HEK293T (cell line): ENCODE data around the gene RPA1.
A peak's percentile ranks its signal among the peaks of the same experiment; 100 is the strongest.

Source experiments
- CTCF ChIA-PET: fragments of 350-600 bp; formaldehyde crosslinking; extraction: SDS; loops from one replicate; lab custom pipeline; 2021; ENCODE audit warnings: antibody characterized with exemption, inconsistent platforms; lab: Yijun Ruan, JAX
- POLR2A ChIA-PET: fragments of 350-600 bp; formaldehyde crosslinking; extraction: SDS; loops from one replicate; lab custom pipeline; 2020; ENCODE audit warnings: antibody characterized with exemption, inconsistent platforms; lab: Yijun Ruan, JAX
- DNase-seq: peaks from one replicate; pipeline ENCODE4 v3.0.0; 2012; ENCODE audit warnings: mixed read lengths; ENCODE audit errors: extremely low spot score
- ARNT ChIP-seq: fragments of 450-650 bp; IDR thresholded peaks from 2 replicates; pipeline ENCODE4 v1.6.1; 2017; ENCODE audit warnings: mild to moderate bottlenecking
- BHLHE40 ChIP-seq: fragments of 450-650 bp; IDR thresholded peaks from 2 replicates; pipeline ENCODE4 v1.6.1; 2016; ENCODE audit warnings: mild to moderate bottlenecking, moderate library complexity, borderline replicate concordance
- CTBP1 ChIP-seq: fragments of 450-650 bp; IDR thresholded peaks from 2 replicates; pipeline ENCODE4 v1.6.1; 2016; ENCODE audit warnings: borderline replicate concordance
- ELF4 ChIP-seq: fragments of 450-650 bp; IDR thresholded peaks from 2 replicates; pipeline ENCODE4 v1.6.1; 2017; ENCODE audit warnings: antibody characterized with exemption
- FOXA1 ChIP-seq: fragments of 450-650 bp; IDR thresholded peaks from 2 replicates; pipeline ENCODE4 v1.6.1; 2016; ENCODE audit warnings: mild to moderate bottlenecking
- FOXK2 ChIP-seq: fragments of 450-650 bp; IDR thresholded peaks from 2 replicates; pipeline ENCODE4 v1.6.1; 2016; ENCODE audit warnings: mild to moderate bottlenecking
- FOXM1 ChIP-seq: fragments of 450-650 bp; IDR thresholded peaks from 2 replicates; pipeline ENCODE4 v1.6.1; 2017; ENCODE audit warnings: mild to moderate bottlenecking, borderline replicate concordance
- HDGF ChIP-seq: fragments of 450-650 bp; IDR thresholded peaks from 2 replicates; pipeline ENCODE4 v1.6.1; 2017; ENCODE audit warnings: antibody characterized with exemption, borderline replicate concordance
- L3MBTL2 ChIP-seq: fragments of 450-650 bp; conservative IDR thresholded peaks from 2 replicates; pipeline ENCODE4 v1.6.1; 2016; ENCODE audit warnings: mild to moderate bottlenecking
- LEF1 ChIP-seq: fragments of 450-650 bp; IDR thresholded peaks from 2 replicates; pipeline ENCODE4 v1.6.1; 2017; ENCODE audit warnings: mild to moderate bottlenecking, borderline replicate concordance
- NFRKB ChIP-seq: fragments of 450-650 bp; IDR thresholded peaks from 2 replicates; pipeline ENCODE4 v1.6.1; 2016; ENCODE audit warnings: mild to moderate bottlenecking, moderate library complexity
- SP1 ChIP-seq: fragments of 450-650 bp; IDR thresholded peaks from 2 replicates; pipeline ENCODE4 v1.6.1; 2017
- SUZ12 ChIP-seq: fragments of 450-650 bp; IDR thresholded peaks from 2 replicates; pipeline ENCODE4 v1.6.1; 2016; ENCODE audit warnings: mild to moderate bottlenecking
- TARDBP ChIP-seq: fragments of 450-650 bp; IDR thresholded peaks from 2 replicates; pipeline ENCODE4 v1.6.1; 2016
- ZNF384 ChIP-seq: fragments of 450-650 bp; IDR thresholded peaks from 2 replicates; pipeline ENCODE4 v1.6.1; 2016
- TF ChIP-seq, protein P1 (sequence below): fragments of 450-650 bp; IDR thresholded peaks from 2 replicates; pipeline ENCODE4 v1.6.1; 2016

The RPA1 gene

GRCh38 chr17:1829592-1830257 is at the start of gene RPA1, which contains the start of gene SMYD4:
RPA1 (plus strand) TSS chr17:1830005; CDS start chr17:1830094, 89 bp downstream.
SMYD4 (minus strand) TSS chr17:1829902; CDS start chr17:1827994, 1,908 bp downstream.
- ChIA-PET POLR2A (interaction anchor here (0.6 to 2.6 kb wide), 21 partner anchors 8 to 199 kb away, joined by 3 to 29 read pairs (median 4); partner anchors contain the start of gene SERPINF1), CTCF (interaction anchor here (0.6 kb wide), 1 partner anchor 137 kb away, joined by 4 read pairs; no protein-coding TSS in a partner anchor)
- DNase-seq: peak; percentile 97
- TF ChIP-seq LEF1 (0 out of 2 replicates have a peak, but pooled peaks have one; percentile 41), L3MBTL2 (peak; percentile 56; the same call in 1 of the 2 replicates), BHLHE40 (no peak)

- CTCF ChIA-PET: interaction anchor here (0.7 kb wide), 1 partner anchor 43 kb away, joined by 3 read pairs; no protein-coding TSS in a partner anchor
- TF ChIP-seq HDGF (no peak), FOXM1 (no peak), L3MBTL2 (no peak)
- TF ChIP-seq, protein P1, sequence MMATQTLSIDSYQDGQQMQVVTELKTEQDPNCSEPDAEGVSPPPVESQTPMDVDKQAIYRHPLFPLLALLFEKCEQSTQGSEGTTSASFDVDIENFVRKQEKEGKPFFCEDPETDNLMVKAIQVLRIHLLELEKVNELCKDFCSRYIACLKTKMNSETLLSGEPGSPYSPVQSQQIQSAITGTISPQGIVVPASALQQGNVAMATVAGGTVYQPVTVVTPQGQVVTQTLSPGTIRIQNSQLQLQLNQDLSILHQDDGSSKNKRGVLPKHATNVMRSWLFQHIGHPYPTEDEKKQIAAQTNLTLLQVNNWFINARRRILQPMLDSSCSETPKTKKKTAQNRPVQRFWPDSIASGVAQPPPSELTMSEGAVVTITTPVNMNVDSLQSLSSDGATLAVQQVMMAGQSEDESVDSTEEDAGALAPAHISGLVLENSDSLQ: no peak
- POLR2A ChIA-PET: interaction anchor here (1.0 kb wide), 1 partner anchor 9 kb away, joined by 3 read pairs; no protein-coding TSS in a partner anchor
- DNase-seq: no peak
These were observed 47.6 kb upstream of the RPA1 start for GRCh38 chr17:1782171-1782567.

GRCh38 chr17:1783271-1783670 is 46.5 kb upstream of the RPA1 start:
- CTCF ChIA-PET: interaction anchor here (1.3 kb wide), 2 partner anchors 12 to 70 kb away, joined by 3 to 6 read pairs; no protein-coding TSS in a partner anchor
- no peak for DNase-seq
- TF ChIP-seq FOXM1: no peak
- POLR2A ChIA-PET: interaction anchor here (1.3 to 1.8 kb wide), 2 partner anchors 10 to 66 kb away, joined by 4 to 6 read pairs; no protein-coding TSS in a partner anchor

DNA sequence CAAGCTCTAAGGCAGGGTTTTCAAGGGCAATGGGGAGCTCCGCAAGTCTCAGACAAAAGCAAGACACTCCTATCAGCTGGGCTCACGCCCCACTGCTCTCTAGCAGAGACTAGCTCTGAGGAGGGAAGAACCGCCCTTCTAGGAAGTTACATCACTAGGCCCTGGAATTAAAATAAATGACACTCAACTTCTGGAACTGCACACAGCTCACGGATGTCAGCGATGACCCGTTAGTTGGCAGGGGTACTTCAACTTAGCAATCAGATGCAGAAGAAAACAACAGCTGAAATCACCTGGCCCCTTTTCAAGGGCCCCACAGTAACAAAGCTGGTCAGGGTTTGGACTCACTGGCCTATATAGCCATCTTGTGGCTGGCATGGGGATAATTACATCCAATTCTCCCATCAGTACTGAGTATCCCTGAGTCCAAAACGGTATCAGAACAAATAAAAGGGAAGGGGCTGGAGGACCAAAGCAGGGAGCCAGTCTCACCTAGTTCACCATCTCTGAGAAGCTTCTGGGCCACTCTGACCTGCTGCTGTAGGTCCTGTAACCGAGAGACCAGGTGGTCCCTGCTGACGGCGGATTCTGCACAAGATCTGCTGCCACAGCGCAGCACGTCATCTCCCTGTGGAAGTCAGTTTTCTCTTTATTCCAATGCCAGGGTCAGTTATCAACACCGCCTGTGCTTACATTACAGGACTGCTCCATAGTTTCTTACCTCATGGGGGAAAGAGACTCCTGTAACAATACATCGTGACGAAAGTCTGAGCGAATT is 45.8 kb upstream of the RPA1 start:
- peak; percentile 44 for DNase-seq
- TF ChIP-seq BHLHE40: no peak
- ChIA-PET POLR2A (interaction anchor here (1.3 to 1.8 kb wide), 2 partner anchors 11 to 67 kb away, joined by 4 to 6 read pairs; no protein-coding TSS in a partner anchor), CTCF (interaction anchor here (0.9 to 1.3 kb wide), 3 partner anchors 12 to 71 kb away, joined by 3 to 6 read pairs (median 3); no protein-coding TSS in a partner anchor)

GRCh38 chr17:1785930-1786329 is 43.9 kb upstream of the RPA1 start:
- no peak for DNase-seq
- no peak for TF ChIP-seq FOXA1
- no peak for TF ChIP-seq ELF4
- TF ChIP-seq BHLHE40: no peak
- TF ChIP-seq ZNF384: no peak
- TF ChIP-seq L3MBTL2: no peak
- no peak for TF ChIP-seq TARDBP
- TF ChIP-seq CTBP1: no peak
- no peak for TF ChIP-seq FOXM1
- ChIA-PET CTCF (no interaction called here), POLR2A (no interaction called here)

DNA sequence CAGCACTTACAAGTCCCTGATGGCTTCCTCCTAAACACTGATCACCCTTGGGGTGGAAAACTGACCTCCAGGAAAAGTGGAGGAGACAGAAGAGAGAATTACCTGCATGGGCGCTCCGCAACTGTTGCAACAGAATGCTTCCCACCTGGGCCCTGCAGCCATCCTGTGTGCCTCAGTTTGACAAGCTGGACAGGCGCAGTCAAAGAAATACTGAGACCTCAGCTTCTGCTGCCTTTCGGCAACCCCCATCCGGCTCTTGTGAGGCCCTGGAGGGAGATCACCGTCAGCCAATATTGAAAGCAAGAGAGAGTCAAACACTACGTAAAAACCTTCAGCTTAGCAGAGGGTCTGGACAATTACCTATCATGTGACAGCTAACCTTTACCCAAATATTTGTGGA is 43.1 kb upstream of the RPA1 start:
- TF ChIP-seq ELF4 (no peak), ZNF384 (no peak), FOXK2 (no peak), L3MBTL2 (no peak), LEF1 (no peak), BHLHE40 (no peak), CTBP1 (no peak), TARDBP (no peak), HDGF (no peak), NFRKB (no peak), ARNT (no peak), FOXA1 (no peak)
- TF ChIP-seq, protein P1: no peak
- no peak for DNase-seq
- CTCF ChIA-PET: no interaction called here
- POLR2A ChIA-PET: no interaction called here

DNA sequence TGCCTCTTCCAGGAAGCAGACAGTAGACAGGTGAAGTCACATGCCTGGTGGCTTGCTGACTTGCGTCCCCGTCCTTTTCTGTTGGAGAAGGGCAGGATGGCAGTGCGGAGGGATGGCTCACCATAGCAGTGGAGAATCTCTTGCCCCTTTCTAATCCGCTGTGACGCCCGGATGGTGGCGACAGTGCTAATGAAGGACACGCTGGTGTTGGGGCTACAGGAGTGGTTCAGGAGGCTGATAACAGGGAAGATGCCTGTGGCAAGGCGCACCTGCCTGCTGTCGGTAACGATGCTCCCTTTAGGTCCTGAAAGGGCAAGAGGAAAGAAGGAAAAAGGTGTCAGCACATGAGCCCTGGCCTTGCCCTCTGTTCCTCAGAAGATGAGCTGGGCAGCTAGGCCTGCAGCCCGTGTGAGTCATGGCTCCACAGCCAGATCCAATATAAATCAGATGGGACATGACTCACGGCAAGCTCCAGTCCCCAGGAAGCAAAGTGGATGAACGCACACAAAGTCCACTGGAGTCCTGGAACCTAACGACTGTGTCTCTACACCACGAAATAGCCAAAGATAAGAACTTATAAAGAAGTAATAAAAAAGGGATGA is 42.4 kb upstream of the RPA1 start:
- ChIA-PET POLR2A (interaction anchor here (0.9 kb wide), 1 partner anchor 42 kb away, joined by 3 read pairs; the partner anchor contains the start of genes RPA1 and SMYD4), CTCF (interaction anchor here (1.0 kb wide), 1 partner anchor 66 kb away, joined by 4 read pairs; no protein-coding TSS in a partner anchor)
- DNase-seq: peak; percentile 46
- TF ChIP-seq FOXA1 (no peak), FOXK2 (no peak), L3MBTL2 (no peak), NFRKB (no peak), BHLHE40 (no peak), HDGF (no peak), TARDBP (no peak), ZNF384 (no peak), FOXM1 (no peak), CTBP1 (no peak), ARNT (no peak), ELF4 (no peak), SUZ12 (no peak), SP1 (no peak)
- TF ChIP-seq, protein P1: no peak
